Measurements from ENCODE around the gene ULK1. TPM values are rescaled to one million over a fixed set of nuclear protein-coding genes. Genes with fewer than 3 reads are reported as not detected.
"Not testable (repeated sequence)": the region's sequence is repeated elsewhere in the genome, so short reads cannot be mapped to it uniquely, and the experiment has no call there.

ULK1 gene
- total RNA-seq, 2 experiments from 2014 or later = 35.2 to 42.2 TPM

DNA sequence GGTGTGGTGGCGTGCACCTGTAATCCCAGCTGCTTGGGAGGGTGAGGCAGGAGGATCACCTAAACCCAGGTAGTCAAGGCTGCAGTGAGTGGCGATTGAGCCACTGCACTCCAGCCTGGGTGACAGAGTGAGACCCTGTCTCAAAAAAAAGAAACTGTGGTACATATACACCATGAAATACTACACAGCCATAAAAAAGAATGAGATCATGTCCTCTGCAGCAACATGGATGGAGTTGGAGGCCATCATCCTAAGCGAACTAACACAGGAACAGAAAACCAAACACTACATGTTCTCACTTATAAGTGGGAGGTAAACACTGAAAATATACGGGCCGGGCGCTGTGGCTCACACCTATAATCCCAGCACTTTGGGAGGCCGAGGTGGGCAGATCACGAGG, 2.7 kb upstream of the ULK1 start:
- H3K27ac Mint-ChIP-seq; H3K9me3 Mint-ChIP-seq; CTCF ChIA-PET; H3K4me3 Mint-ChIP-seq; POLR2A ChIA-PET; H3K27me3 Mint-ChIP-seq; DNase-seq; H3K36me3 Mint-ChIP-seq (ENCODE audit: low read depth): not testable (repeated sequence)
- peaks cover 11% of the 10 kb centered on the region for H3K4me1 Mint-ChIP-seq

- H3K4me1 Mint-ChIP-seq = peaks cover 20% of the 10 kb centered on the region
- H3K36me3 Mint-ChIP-seq (ENCODE audit: low read depth) = no peaks in the 10 kb centered on the region
- DNase-seq = no peak
- POLR2A ChIA-PET = no interaction called here
- peaks cover 5% of the 10 kb centered on the region for H3K27me3 Mint-ChIP-seq
- H3K4me3 Mint-ChIP-seq = no peak overlapping the region
- CTCF ChIA-PET = no interaction called here
- no peaks in the 10 kb centered on the region for H3K9me3 Mint-ChIP-seq
- H3K27ac Mint-ChIP-seq = no peak overlapping the region
Measured at GRCh38 chr12:131892711-131893604, 1.5 kb upstream of the ULK1 start.

- no peaks in the 10 kb centered on the region for H3K36me3 Mint-ChIP-seq (ENCODE audit: low read depth)
- ChIA-PET CTCF (no interaction called here), POLR2A (no interaction called here)
- H3K9me3 Mint-ChIP-seq = no peaks in the 10 kb centered on the region
- H3K27me3 Mint-ChIP-seq = peaks cover 5% of the 10 kb centered on the region
- H3K27ac Mint-ChIP-seq = no peak overlapping the region
- peaks cover 24% of the 10 kb centered on the region for H3K4me1 Mint-ChIP-seq
- H3K4me3 Mint-ChIP-seq = peak overlapping the region; percentile 50
- DNase-seq = no peak
Measured at GRCh38 chr12:131893605-131894312, 663 bp upstream of the ULK1 start.

GRCh38 chr12:131894981-131895639, 688 bp downstream of the ULK1 start:
- CTCF ChIA-PET = no interaction called here
- Mint-ChIP-seq H3K4me3 (peak overlapping the region; percentile 86), H3K4me1 (peaks cover 25% of the 10 kb centered on the region), H3K36me3 (ENCODE audit: low read depth) (no peaks in the 10 kb centered on the region), H3K27me3 (no peaks in the 10 kb centered on the region), H3K9me3 (no peaks in the 10 kb centered on the region), H3K27ac (peak overlapping the region; percentile 77)
- POLR2A ChIA-PET = interaction anchor here (3.9 kb wide), 1 partner anchor 34 kb away, joined by 31 read pairs; the partner anchor contains the start of gene PUS1
- DNase-seq = peak; percentile 31

DNA sequence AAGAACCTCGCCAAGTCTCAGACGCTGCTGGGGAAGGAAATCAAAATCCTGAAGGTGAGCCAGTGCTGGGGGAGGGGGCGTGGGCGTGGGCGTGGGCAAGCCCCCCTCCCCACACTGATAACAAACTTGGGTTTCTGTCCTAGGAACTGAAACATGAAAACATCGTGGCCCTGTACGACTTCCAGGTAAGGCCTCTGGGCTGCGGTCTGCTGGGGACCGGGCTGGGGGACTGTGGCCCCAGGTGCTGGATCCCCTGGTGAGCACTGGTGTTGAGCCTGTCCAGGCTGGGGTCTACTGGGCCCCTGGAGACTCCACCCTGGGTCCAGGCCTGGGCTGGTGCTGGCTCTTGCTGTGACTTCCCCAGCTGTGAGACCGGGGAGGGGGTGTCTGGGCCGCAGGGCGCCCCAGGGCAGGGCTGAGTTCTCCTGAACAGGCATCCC, 1.2 kb downstream of the ULK1 start:
- CTCF ChIA-PET = no interaction called here
- DNase-seq = no peak

GRCh38 chr12:131896080-131896810, 1.8 kb downstream of the ULK1 start:
- Mint-ChIP-seq H3K9me3 (no peaks in the 10 kb centered on the region), H3K36me3 (ENCODE audit: low read depth) (no peaks in the 10 kb centered on the region), H3K27ac (no peak overlapping the region), H3K4me1 (peaks cover 26% of the 10 kb centered on the region), H3K27me3 (no peaks in the 10 kb centered on the region), H3K4me3 (peak overlapping the region; percentile 86)
- CTCF ChIA-PET = no interaction called here
- POLR2A ChIA-PET = interaction anchor here (0.8 to 3.9 kb wide), 5 partner anchors 9 to 180 kb away, joined by 3 to 31 read pairs (median 3); partner anchors contain the start of genes EP400 and PUS1
- DNase-seq = peak; percentile 77

More for the DNA sequence above, 1.2 kb downstream of the ULK1 start:
- H3K9me3 Mint-ChIP-seq = no peaks in the 10 kb centered on the region
- peak overlapping the region; percentile 86 for H3K4me3 Mint-ChIP-seq
- H3K27ac Mint-ChIP-seq = peak overlapping the region; percentile 77
- H3K4me1 Mint-ChIP-seq = peaks cover 26% of the 10 kb centered on the region
- no peaks in the 10 kb centered on the region for H3K27me3 Mint-ChIP-seq
- POLR2A ChIA-PET = interaction anchor here (1.2 to 3.9 kb wide), 2 partner anchors 33 to 53 kb away, joined by 3 to 31 read pairs; partner anchors contain the start of genes EP400 and PUS1
- H3K36me3 Mint-ChIP-seq (ENCODE audit: low read depth) = no peaks in the 10 kb centered on the region

DNA sequence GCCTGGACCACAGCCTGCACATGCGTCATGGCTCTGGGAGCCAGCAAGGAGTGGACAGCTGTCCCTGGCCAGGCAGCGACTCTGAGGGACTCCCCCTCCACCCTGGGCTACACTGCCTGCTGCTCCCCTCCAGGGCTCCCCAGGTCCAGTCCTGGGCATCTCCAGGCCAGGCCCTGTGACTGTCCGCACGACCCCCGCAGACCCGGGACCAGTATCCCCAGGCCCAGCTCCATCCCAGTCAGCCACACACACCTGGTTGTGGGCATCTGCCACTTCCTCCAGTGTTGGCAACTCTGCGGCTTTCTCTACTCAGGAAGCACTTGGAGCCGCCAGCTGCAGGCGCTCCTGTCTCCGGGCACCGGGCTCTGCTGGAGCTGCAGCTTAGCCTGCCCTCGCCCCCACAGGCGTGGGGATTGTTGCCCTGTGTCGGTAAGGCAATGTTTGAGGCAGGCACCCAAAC, 2.4 kb downstream of the ULK1 start:
- no peak for DNase-seq
- Mint-ChIP-seq H3K9me3 (no peaks in the 10 kb centered on the region), H3K27me3 (no peaks in the 10 kb centered on the region), H3K36me3 (ENCODE audit: low read depth) (no peaks in the 10 kb centered on the region), H3K27ac (peak overlapping the region; percentile 26), H3K4me1 (peaks cover 26% of the 10 kb centered on the region), H3K4me3 (peak overlapping the region; percentile 86)
- CTCF ChIA-PET = no interaction called here
- POLR2A ChIA-PET = interaction anchor here (0.8 to 3.9 kb wide), 5 partner anchors 10 to 181 kb away, joined by 3 to 31 read pairs (median 3); partner anchors contain the start of genes EP400 and PUS1

- peaks cover 26% of the 10 kb centered on the region for H3K4me1 Mint-ChIP-seq
- no peaks in the 10 kb centered on the region for H3K9me3 Mint-ChIP-seq
- no peak overlapping the region for H3K27ac Mint-ChIP-seq
- POLR2A ChIA-PET = interaction anchor here (0.8 to 3.9 kb wide), 3 partner anchors 15 to 32 kb away, joined by 3 to 31 read pairs (median 3); partner anchors contain the start of gene PUS1
- no peaks in the 10 kb centered on the region for H3K27me3 Mint-ChIP-seq
- CTCF ChIA-PET = no interaction called here
- no peaks in the 10 kb centered on the region for H3K36me3 Mint-ChIP-seq (ENCODE audit: low read depth)
- DNase-seq = no peak
- peak overlapping the region; percentile 86 for H3K4me3 Mint-ChIP-seq
Measured at GRCh38 chr12:131897276-131897675, 2.9 kb downstream of the ULK1 start.

GRCh38 chr12:131897875-131898274, 3.5 kb downstream of the ULK1 start:
- no peak for DNase-seq
- ChIA-PET POLR2A (interaction anchor here (0.8 to 3.9 kb wide), 2 partner anchors 27 to 31 kb away, joined by 3 to 31 read pairs; partner anchors contain the start of gene PUS1), CTCF (no interaction called here)
- Mint-ChIP-seq H3K4me3 (no peak overlapping the region), H3K9me3 (no peaks in the 10 kb centered on the region), H3K27me3 (no peaks in the 10 kb centered on the region), H3K36me3 (ENCODE audit: low read depth) (no peaks in the 10 kb centered on the region), H3K27ac (no peak overlapping the region), H3K4me1 (peaks cover 26% of the 10 kb centered on the region)

DNA sequence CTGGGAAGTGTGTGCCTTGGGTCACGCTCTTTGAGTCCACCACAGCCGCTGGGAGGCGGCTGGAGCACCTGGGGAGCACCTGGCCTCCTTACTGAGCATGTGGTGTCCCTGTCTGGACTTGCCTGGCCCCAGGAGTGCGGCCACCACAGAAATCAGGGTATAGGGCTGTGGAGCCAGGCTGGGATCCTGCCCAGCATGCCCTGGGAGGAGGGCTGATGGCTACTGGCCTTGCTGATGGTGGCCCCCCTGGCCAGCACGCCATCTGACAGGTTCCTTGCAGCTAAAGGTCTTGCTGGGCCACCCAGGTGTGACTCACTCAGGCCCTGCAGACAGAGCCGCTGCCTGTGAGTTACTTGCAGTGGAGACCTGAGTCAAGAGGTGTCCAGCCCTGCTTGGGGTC, 6.0 kb downstream of the ULK1 start:
- Mint-ChIP-seq H3K36me3 (ENCODE audit: low read depth) (no peaks in the 10 kb centered on the region), H3K27ac (no peak overlapping the region), H3K9me3 (no peaks in the 10 kb centered on the region), H3K27me3 (no peaks in the 10 kb centered on the region), H3K4me1 (peaks cover 22% of the 10 kb centered on the region), H3K4me3 (no peak overlapping the region)
- ChIA-PET POLR2A (interaction anchor here (0.6 kb wide), 1 partner anchor 164 kb away, joined by 3 read pairs; no protein-coding TSS in a partner anchor), CTCF (interaction anchor here (0.7 to 1.0 kb wide), 2 partner anchors 49 to 140 kb away, joined by 3 read pairs; no protein-coding TSS in a partner anchor)
- no peak for DNase-seq

GRCh38 chr12:131901431-131902331, 7.3 kb downstream of the ULK1 start:
- no peak overlapping the region for H3K27ac Mint-ChIP-seq
- peaks cover 18% of the 10 kb centered on the region for H3K4me1 Mint-ChIP-seq
- H3K36me3 Mint-ChIP-seq (ENCODE audit: low read depth) = no peaks in the 10 kb centered on the region
- no peak overlapping the region for H3K4me3 Mint-ChIP-seq
- no peak for DNase-seq
- H3K9me3 Mint-ChIP-seq = no peaks in the 10 kb centered on the region
- ChIA-PET POLR2A (interaction anchor here (0.8 kb wide), 1 partner anchor 8 kb away, joined by 3 read pairs; no protein-coding TSS in a partner anchor), CTCF (no interaction called here)
- H3K27me3 Mint-ChIP-seq = no peaks in the 10 kb centered on the region

Data from activated CD4-positive, alpha-beta memory T cell treated with anti-CD3 and anti-CD28 coated beads, Interleukin-2, amount 10 ng/mL, durations not matched to agents 7 days and 5 days (primary cell).